Stimulated activated CD4-positive, alpha-beta T cell treated with anti-CD3 and anti-CD28 coated beads, Interleukin-15, amount 100 ng/mL, for 24 hours (primary cell): Measurements from ENCODE around the gene HOXA13.
A peak's percentile ranks its signal among the peaks of the same experiment; 100 is the strongest.

Experiments
- DNase-seq: peaks from one replicate; pipeline ENCODE4 v3.0.0-alpha.2; 2020

The HOXA13 gene

DNA sequence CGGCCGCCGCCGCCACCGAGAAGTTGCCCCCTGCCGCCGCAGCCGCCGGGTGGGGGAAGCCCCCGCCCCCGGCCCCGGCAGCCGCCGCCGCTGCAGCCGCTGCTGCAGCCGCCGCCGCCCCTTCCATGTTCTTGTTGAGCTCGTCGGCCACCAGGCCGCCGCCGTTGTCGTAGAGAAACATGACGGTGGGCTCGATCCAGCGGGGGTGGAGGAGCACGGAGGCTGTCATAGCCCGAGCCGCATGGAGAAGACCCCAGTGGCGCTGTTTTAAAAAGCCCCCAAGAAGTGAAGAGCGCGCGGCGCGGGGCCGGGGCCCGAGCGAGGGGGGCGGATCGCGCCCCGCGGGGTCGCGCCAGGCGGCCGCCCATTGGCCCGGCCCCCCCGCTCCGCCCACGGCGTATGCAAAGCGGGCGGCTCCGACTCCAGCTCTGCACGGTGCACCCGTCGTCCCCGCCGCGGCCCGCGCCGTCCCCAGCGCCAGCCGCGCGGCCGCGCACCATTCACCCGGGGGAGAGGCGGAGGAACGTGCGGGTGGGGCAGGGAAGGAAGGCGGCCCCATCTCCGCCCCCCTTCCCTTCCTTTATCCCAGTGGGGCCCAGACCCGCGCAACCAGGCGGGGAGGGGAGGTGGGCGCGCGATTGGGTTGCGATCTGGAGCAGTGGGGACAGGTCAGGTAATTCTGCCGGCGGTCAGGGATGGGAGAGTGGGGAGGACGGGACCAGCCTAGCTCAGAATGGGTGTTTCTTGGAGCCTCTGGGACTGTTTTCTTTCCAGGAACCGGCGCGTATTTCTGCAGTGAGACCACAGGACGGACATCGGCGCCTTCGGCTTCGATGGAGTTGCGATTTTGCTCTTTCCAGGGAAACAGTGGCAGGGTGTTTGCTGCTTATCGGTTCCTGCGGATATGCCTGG, at the start of gene HOXA13:
HOXA13 (minus strand) TSS at position 243 of the 912 bp plus-strand sequence; CDS start at position 229, 14 bp downstream.
- peak; percentile 49 for DNase-seq

DNA sequence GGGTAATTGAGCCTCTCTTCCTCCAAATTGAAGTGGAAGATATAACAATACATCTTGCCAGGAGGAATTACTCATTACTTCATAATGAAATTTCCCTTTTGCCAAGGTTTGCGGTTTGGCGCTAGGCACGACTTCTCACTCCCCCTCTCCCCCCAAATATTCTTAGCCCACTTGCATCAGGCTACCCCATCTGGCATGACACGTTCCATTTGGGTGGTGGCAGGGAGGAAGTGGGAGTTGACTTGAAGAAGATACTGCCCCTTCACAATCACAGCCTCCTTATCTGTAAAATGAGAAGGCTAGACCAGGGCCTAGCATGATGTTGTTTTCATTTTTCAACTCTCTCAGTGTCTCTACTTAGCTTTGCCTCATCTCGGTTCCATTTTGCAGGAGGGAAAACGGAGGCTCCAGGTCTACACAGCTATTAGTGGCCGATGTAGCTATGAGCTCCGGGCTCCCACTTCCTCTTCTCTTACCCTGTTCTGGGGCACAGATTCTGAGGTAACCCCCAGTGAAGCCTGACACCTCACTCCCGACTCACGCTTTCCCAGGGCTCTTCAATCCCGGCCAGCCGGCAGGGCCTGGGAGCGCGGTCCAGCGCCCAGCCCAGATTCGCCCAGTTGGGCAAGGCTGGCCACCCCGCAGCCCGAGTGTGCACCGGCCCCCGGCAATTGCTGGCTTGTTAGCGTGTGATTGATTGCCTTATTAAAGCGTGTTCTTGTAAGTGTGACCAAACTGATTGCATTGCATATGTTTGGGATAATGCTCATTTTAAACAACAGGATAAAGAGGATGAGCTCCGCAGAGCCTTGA, 49.2 kb upstream of the HOXA13 start:
- no peak for DNase-seq

GRCh38 chr7:27248427-27248806, 48.5 kb upstream of the HOXA13 start:
- DNase-seq, result no peak

DNA sequence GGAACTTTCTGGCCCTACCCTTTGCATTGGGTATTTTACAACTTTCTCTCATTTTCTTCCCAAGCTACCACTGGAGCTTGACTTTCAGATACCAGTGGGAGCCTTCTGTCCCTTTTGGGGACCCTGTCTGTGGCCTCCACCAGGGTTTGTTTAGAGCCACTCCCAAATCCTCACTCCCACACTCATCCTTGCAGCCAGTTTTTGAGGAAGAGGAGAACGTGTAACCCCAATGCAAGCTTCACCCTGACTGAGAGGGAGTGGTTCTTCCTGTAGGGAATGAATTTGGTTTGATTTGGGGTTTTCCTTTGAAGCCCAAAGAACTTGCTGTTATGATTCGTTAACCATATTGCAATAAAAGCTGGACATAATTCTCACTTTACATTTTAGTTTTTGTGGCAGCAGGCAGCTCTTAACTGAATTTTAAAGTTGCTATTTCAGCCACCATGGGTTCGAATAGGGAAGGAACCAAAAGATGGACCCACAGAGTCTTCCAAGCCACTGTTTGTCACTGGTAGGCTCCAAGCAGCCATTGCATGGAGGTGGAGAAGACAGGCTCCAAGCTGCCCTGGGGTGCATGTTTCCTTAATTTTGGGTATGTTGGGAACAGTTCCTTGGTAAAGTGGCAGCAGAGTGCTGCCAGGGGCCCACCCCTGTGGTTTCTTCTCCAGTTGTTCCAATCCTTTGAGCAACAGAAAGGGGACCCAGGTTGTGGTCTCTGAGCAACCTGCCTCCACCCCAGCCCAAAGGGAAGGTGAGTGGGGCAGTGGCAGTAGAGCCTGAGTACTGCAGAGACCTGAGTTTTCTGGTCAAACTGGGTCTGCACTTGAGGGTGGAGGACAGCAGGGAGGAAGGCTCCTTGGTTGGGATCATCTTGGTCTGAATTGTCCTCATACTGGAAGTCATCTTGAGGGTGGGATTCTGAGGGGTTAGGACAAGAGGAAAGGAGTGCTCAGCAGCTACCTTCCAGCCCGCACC, 47.8 kb upstream of the HOXA13 start:
- DNase-seq, result no peak

DNA sequence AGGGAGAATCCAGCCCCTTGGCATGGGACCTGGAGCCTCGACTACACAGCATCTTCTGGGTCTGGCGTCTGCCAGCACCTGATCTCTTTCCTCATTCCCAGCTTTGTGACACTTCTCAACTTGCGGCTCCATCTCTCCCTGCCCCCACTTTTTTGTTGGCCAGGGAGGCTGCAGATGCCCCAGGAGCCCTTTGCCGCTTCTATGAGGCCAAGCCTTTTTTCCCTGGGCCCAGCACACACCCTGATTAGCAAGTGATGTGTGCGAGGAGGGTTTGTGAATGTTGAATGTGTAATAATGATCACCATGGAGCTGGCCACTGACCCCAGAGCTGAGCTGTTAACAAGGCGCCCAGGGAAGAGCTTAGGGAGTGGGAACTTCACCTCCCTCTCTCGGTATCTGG, 47.1 kb upstream of the HOXA13 start:
- DNase-seq, result no peak

- DNase-seq, result no peak
Measured at GRCh38 chr7:27245798-27246691, 46.2 kb upstream of the HOXA13 start.

GRCh38 chr7:27245124-27245797, 45.4 kb upstream of the HOXA13 start:
- no peak for DNase-seq

GRCh38 chr7:27244488-27245123, 44.7 kb upstream of the HOXA13 start:
- no peak for DNase-seq

- no peak for DNase-seq
Measured at GRCh38 chr7:27243340-27244163, 43.7 kb upstream of the HOXA13 start.

DNA sequence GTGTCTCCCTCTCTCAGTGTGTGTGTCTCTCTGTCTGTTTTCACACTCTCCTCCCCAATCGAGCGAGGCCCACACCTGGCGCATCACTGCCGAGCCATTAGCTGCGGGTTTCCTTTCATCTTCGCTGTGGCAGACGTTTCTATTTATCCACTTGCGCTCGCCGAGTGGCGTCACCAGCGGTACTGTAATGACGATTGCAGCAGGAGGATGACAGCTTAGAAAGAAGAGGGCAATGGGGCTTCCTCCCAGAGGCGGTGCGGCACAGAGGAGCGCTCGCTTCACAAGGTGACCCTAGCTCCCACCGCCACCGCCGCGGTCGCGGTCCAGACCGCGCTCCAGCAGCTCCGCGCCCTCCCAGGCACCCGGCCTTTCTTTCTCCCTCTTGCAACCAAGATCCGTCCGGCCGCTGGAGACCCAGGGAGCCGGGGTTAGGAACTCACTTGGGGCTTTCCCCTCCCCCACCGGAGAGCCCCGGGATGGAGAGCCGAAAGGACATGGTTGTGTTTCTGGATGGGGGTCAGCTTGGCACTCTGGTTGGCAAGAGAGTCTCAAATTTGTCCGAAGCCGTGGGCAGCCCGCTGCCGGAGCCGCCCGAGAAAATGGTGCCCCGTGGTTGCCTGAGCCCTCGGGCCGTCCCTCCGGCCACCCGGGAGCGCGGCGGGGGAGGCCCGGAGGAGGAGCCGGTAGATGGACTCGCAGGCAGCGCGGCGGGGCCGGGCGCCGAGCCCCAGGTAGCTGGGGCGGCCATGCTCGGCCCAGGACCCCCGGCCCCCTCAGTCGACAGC, 42.9 kb upstream of the HOXA13 start, which contains the start of gene EVX1:
EVX1 (plus strand) TSS at position 248 of the 785 bp plus-strand sequence; CDS start at position 477, 229 bp downstream.
- peak; percentile 59 for DNase-seq

DNA sequence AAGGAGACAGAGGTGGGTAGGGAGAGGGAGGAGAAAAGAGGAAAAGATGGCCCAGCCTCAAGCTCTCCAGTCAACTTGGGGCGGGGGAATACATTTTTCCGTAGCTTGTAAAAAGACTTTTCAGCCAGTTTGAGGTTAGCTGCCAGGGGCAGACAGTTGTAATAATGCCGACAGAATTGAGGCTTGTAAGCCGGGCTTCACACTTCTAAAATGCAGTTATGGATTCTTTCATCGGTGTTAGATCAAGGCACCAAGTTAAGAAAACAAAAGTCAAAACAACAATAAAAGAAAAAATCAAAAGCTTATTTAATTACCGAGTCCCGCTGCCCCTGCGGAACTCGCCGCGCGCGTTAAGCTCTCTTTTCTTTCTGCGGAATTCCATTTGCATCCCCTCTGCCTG, 42.3 kb upstream of the HOXA13 start:
- DNase-seq, result no peak

DNA sequence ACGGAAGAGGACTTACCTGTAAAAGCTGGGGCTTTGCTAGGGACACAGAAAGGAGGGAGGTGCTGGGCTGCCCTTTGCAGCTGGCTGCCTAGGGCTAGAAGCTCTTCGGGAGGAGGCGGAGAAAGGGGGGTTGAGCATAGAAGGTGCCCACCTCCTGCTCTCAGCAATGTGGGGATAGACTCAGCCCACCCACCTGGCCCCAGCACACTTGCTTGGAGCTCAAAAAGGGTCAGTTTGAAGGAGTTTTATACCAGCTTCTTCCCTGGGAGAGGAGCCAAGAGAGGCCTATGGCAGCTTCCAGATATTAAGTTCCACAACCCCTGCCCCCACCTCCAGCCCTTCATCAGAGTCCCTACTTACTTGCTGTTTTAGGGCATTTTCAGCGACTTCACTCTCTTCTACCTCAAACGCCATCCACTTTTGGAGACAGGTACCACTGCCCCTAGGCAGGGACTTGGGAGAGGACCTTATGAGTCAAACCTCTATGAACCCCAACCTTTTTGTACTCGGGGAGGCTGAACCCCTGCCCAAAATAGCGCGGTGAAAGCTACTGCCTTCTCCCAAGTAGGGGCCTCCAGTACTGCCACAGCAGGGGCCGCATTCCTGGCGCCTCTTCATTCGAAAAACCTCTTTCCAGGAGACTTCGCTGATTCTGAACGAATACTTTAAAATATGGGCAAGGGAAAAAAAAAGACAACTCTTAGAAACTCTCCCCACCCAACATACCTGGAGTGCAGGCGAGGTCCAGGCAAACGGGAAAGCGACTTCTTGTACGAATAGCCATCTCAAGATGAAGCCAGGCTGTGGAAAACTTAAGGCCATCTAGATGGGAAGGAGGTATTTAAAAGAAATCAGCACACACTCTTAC, 41.5 kb upstream of the HOXA13 start:
- no peak for DNase-seq

- no peak for DNase-seq
Measured at GRCh38 chr7:27240015-27240731, 40.3 kb upstream of the HOXA13 start.

DNA sequence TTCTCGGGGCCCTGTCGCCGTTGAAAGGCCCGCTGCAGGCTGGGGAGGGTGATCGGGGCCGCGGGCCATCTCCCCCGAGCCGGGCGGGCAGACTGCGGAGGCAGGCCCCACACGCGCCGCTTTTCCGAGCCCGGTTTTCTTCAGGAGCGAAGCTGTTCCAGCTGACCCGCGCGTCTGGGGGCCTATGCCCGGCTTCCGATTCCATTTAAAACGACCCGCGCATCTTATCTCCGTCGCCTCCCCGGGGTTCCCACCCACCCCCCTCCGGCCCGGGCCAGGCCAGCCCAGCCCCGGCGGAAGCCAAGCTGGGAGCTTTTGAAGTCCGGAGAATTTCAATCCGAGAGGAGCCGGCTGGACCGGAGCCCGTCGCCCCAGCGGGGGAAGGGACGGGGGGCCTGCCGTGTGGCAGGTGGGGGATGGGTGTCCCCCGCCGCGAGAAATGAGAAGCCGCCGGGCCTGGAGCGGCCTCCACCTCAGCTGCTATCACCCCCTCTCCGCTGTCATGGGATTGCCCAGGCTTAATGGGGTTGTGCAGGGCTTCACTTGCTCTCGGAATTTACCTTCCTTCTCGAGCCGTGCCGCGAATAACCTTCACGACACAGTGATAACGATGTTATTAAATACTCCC, 39.6 kb upstream of the HOXA13 start:
- no peak for DNase-seq

- DNase-seq, result no peak
Measured at GRCh38 chr7:27238979-27239386, 39.1 kb upstream of the HOXA13 start.

DNA sequence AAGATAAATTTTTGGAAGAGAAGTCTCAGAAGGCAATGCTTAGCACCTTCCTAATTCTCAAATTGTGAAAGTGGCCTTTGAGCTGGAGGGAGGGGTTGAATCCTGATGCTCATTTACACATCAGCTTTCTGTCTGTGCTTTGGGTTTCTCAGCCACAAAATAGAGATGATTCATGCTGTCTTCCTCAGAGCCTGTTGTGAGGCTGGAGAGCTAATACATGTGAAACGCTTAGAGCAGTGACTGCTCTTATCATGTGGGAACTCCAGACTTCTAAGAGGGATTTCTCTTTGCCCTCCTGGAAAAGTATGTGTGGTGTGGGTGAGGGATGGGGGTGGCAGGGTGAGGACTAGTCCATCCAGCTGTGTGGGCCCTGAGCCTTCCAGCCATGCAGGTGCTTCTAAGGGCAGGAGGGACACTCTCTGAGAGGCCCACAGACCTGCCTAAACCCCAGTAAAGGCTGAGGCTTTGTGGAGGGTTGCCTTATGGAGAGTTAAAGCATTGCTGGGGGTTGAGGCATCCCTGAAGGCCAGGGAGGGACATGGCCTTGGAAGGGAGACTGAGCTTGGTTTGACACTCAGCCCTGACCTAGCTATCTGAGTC, 37.9 kb upstream of the HOXA13 start:
- DNase-seq, result no peak
